Testis (tissue), 3 donors: ENCODE data around the gene GGCX. TPM values are rescaled to one million over a fixed set of nuclear protein-coding genes. Genes with fewer than 3 reads are reported as not detected.

ENCODE experiments used
- DNase-seq: peaks from one replicate; pipeline ENCODE4 v3.0.0-alpha.2; 2019
- H3K27ac ChIP-seq, 2 donors: fragments of 200-600 bp; sonication (generic); one replicate each; pipeline ENCODE4 v1.5.1; 2019
- H3K27me3 ChIP-seq: fragments of 200-600 bp; sonication (generic); one replicate; pipeline ENCODE4 v1.5.1; 2019
- H3K36me3 ChIP-seq: fragments of 200-600 bp; sonication (generic); one replicate; pipeline ENCODE4 v1.5.1; 2017; ENCODE audit warnings: low read depth; ENCODE audit errors: missing control alignments
- H3K4me1 ChIP-seq: fragments of 200-600 bp; sonication (generic); one replicate; pipeline ENCODE4 v1.5.1; 2019
- H3K4me3 ChIP-seq, 2 donors: fragments of 200-600 bp; sonication (generic); one replicate each; pipeline ENCODE4 v1.5.1; 2017 to 2019
- H3K9me3 ChIP-seq: fragments of 200-600 bp; sonication (generic); one replicate; pipeline ENCODE4 v1.5.1; 2017
- POLR2A ChIP-seq: fragments of 450-650 bp; IDR thresholded peaks from one replicate; pipeline ENCODE4 v1.6.1; 2017; ENCODE audit warnings: antibody characterized with exemption, mild to moderate bottlenecking, moderate library complexity
- WGBS, 2 donors: methylation state at CpG; one replicate each; pipeline ENCODE4 v1.1.5; 2018; 5-methylcytosine and 5-hydroxymethylcytosine counted together
- intact Hi-C: fragments of 100-400 bp; cut with DNase I; formaldehyde crosslinking; loops from one replicate; pipeline ENCODE4 v1.15.1; 2023; ENCODE audit warnings: low total_unique reads
- polyA plus RNA-seq: library from polyadenylated mRNA; stranded (reverse); fragments of 350-450 nt; fragmentation: Illumina TruSeq; extraction: RNeasy Lipid Tissue Mini Kit (QIAGEN cat#74804); gene quantifications from one replicate; pipeline ENCODE4 v1.2.3, GENCODE V29; 2014; ENCODE audit warnings: low read depth, low replicate concordance; ENCODE audit not compliant: insufficient read depth
- total RNA-seq, 2 donors: library from RNA; depleted of rRNA; stranded (reverse); fragments of >200 nt; gene quantifications; one replicate each; pipeline ENCODE4 v1.2.3, GENCODE V29; 2016
- TF ChIP-seq, protein P1 (sequence below), 3 experiments: fragments of 450-650 bp in 2 of 3; fragments of 200-600 bp in 1 of 3; sonication (generic) in 1 of 3; IDR thresholded peaks; one replicate each; pipeline ENCODE4 v1.5.1; 2016 to 2019; ENCODE audit warnings: antibody characterized with exemption in 3 of 3, mild to moderate bottlenecking in 2 of 3, moderate library complexity in 1 of 3

The GGCX gene
- total and polyA plus RNA-seq, 3 donors from 2014 or later: 21.1 to 31.8 (median 26.8) TPM

- intact Hi-C loops: loop anchor here (5.0 kb wide), 1 partner anchor 44 kb away; the partner anchor contains the start of gene TMEM150A
- TF ChIP-seq POLR2A: no peak
- TF ChIP-seq, protein P1, sequence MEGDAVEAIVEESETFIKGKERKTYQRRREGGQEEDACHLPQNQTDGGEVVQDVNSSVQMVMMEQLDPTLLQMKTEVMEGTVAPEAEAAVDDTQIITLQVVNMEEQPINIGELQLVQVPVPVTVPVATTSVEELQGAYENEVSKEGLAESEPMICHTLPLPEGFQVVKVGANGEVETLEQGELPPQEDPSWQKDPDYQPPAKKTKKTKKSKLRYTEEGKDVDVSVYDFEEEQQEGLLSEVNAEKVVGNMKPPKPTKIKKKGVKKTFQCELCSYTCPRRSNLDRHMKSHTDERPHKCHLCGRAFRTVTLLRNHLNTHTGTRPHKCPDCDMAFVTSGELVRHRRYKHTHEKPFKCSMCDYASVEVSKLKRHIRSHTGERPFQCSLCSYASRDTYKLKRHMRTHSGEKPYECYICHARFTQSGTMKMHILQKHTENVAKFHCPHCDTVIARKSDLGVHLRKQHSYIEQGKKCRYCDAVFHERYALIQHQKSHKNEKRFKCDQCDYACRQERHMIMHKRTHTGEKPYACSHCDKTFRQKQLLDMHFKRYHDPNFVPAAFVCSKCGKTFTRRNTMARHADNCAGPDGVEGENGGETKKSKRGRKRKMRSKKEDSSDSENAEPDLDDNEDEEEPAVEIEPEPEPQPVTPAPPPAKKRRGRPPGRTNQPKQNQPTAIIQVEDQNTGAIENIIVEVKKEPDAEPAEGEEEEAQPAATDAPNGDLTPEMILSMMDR (IDR thresholded peaks at IDR 0.05): no peak
- H3K9me3 ChIP-seq: no peaks in the 10 kb centered on the region
- WGBS, 2 donors: 91 to 100% methylated on average over 1 of the region's 1 CpG
- H3K36me3 ChIP-seq: no peaks in the 10 kb centered on the region
- no peak overlapping the region for H3K4me3 ChIP-seq
- no peak for DNase-seq
- peaks cover 14% of the 10 kb centered on the region for H3K4me1 ChIP-seq
- no peak overlapping the region for H3K27ac ChIP-seq
- no peaks in the 10 kb centered on the region for H3K27me3 ChIP-seq
These were observed 3.1 kb downstream of the GGCX start for GRCh38 chr2:85558160-85558559.

DNA sequence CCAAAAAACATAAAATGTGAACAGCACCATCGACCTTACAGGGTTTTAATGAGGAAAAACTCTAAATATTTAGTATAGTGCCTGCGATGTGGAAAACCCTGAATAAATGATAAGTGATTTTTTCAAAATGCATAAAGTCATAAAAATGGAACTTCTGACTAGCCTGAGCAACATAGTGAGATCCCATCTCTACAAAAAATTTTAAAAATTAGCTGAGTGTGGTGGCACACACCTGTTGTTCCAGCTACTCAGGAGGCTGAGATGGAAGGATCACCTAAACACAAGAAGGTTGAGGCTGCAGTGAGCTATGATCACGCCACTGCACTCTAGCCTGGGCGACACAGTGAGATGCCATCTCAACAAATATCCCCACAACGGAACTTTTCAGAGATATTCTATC lies 4.2 kb downstream of the GGCX start:
- TF ChIP-seq, protein P1 (IDR thresholded peaks at IDR 0.05): no peak
- TF ChIP-seq POLR2A: no peak
- intact Hi-C loops: loop anchor here (5.0 kb wide), 1 partner anchor 45 kb away; the partner anchor contains the start of gene TMEM150A

DNA sequence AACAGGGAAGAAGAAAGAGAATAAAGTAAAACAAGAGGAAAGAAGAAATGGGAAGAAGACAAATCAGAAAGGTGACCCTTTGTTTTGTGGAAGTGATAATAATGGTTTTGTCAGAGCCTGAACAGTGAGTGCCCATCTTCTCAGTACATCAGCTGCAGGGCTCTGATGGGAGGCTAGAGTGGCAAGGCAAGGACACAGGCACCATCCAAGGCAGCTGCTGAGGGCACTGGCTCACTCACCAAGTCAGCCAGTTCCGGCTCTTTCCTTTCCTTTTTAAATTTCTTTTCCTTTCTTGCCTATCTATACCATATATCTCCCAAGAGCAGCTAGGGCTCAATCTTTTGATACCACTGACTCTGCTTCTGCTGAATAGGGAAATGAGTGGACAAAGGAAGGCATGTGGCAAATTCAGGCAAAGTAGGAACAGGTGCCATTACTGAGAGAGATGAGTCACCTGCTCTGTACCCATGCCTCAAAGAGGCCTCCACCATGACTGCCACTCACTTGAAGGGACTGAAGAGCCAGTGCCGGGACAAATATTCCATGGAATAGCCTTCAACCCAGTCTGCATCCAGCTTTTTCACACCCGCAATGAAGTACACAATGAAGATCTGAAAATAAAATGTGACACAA lies 6.2 kb downstream of the GGCX start:
- Histone ChIP-seq H3K27ac (no peak overlapping the region), H3K4me3 (no peak overlapping the region), H3K4me1 (peaks cover 4% of the 10 kb centered on the region), H3K9me3 (no peaks in the 10 kb centered on the region), H3K36me3 (no peaks in the 10 kb centered on the region), H3K27me3 (no peaks in the 10 kb centered on the region)
- TF ChIP-seq POLR2A: no peak
- TF ChIP-seq, protein P1 (IDR thresholded peaks at IDR 0.05): no peak
- intact Hi-C loops: loop anchor here (5.0 kb wide), 2 partner anchors 47 to 123 kb away; partner anchors contain the start of gene TMEM150A
- no peak for DNase-seq
- WGBS, 2 donors: 83 to 86% methylated on average over 3 of the region's 3 CpGs

More for the DNA sequence above, 4.2 kb downstream of the GGCX start:
- no peak for DNase-seq
- H3K27me3 ChIP-seq: no peaks in the 10 kb centered on the region
- peaks cover 12% of the 10 kb centered on the region for H3K4me1 ChIP-seq
- no peaks in the 10 kb centered on the region for H3K9me3 ChIP-seq
- H3K4me3 ChIP-seq: no peak overlapping the region
- H3K36me3 ChIP-seq: no peaks in the 10 kb centered on the region
- 90 to 93% methylated on average over 5 of the region's 5 CpGs for WGBS, 2 donors
- H3K27ac ChIP-seq: no peak overlapping the region

- no peak for DNase-seq
- H3K9me3 ChIP-seq: no peaks in the 10 kb centered on the region
- H3K27me3 ChIP-seq: no peaks in the 10 kb centered on the region
- no peak overlapping the region for H3K27ac ChIP-seq
- H3K36me3 ChIP-seq: no peaks in the 10 kb centered on the region
- WGBS, 2 donors: 74 to 85% methylated on average over 6 of the region's 6 CpGs
- TF ChIP-seq POLR2A: no peak
- TF ChIP-seq, protein P1 (IDR thresholded peaks at IDR 0.05): no peak
- no peaks in the 10 kb centered on the region for H3K4me1 ChIP-seq
- H3K4me3 ChIP-seq: no peak overlapping the region
- intact Hi-C loops: loop anchor here (5.0 kb wide), 1 partner anchor 121 kb away; no protein-coding TSS in a partner anchor
These were observed 8.1 kb downstream of the GGCX start for GRCh38 chr2:85553184-85553583.
